HG03159 (cell line): Measurements from ENCODE around the gene C10orf143.
"Not testable (repeated sequence)": the region's sequence is repeated elsewhere in the genome, so short reads cannot be mapped to it uniquely, and the experiment has no call there.

Experiments
- ATAC-seq: cut with Tn5 transposase; IDR thresholded peaks from one replicate; pipeline ENCODE4 v1.9.1; 2021; ENCODE audit warnings: mild to moderate bottlenecking, moderate library complexity; ENCODE audit not compliant: unreplicated experiment

The C10orf143 gene

DNA sequence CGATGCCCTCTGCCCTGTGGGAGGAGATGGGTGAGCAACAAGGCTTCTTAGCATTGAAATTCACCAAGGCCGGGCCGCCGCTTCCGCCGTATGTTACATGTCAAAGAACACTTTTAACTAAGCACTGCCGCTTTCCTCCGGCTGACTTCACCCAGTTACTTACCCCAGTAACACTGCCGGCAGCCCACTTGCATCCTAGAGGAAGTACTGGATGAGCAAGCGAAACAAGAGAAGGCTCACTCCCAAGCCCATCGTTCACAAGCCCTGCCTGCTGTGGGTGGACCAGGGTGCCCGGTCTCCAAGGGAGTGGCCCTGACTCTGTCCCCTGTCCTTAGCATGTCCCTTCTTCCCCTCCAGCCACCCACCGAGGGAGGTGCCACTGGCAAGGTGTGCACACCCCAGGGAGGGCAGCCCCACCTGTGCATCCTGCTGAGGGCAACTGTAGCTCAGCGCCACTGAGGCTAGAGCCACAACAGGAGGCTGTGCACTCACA lies 73.4 kb downstream of the C10orf143 start:
- no peak for ATAC-seq

DNA sequence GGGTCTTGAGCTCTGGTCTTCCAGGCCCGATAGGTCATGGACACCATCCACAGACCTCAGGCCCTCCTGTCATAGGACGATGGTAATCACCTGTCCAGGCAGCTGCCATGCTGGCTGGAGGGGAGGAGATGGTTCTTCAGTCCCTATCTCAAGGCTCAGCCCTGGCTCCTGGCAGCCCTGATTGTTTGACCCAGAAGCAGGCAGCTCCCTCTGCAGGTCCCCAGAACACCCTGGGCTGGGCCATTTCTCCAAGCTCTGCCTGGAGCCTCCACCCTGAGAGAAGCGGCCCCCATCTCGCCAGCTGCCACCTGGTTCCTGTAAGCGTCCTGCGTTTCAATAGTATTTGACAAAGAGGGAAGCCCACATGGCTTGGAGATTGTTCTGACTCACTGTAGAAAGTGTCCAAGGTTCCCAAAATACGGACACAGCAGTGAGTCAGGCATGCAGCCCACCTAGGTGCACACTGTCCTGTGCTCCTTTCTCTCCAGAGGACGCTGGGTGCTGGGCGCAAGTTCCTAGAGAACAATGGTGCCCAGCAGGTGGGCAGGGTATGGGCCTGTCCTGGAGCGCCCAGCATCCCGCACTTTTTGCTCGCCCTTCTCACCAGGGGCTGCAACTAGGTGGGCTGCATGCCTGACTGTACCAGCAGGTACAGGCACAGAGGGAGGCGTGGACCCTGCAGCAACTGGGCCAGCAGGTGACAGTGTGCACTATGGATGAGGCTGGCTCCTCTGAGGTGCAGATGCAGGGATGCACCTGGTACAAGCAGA lies 74.1 kb downstream of the C10orf143 start:
- ATAC-seq, result no peak

DNA sequence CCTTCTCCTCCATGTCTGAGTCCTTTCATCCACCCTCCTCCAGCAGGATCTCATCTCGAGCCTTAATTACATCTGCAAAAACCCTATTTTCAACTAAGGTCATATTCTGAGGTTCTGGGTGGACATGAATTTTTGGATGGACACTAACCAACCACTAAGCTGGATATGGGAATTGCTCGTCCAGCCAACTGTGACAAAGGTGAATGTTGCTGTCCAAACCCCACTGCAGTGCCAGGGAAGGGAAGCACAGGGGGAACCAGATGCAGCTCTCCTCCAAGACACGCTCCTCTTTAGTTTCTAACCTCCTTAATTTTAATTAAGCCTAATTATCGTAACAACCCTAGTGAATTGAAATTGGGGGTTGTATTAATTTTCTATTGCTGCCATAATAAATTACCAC lies 81.4 kb downstream of the C10orf143 start:
- ATAC-seq, result no peak

DNA sequence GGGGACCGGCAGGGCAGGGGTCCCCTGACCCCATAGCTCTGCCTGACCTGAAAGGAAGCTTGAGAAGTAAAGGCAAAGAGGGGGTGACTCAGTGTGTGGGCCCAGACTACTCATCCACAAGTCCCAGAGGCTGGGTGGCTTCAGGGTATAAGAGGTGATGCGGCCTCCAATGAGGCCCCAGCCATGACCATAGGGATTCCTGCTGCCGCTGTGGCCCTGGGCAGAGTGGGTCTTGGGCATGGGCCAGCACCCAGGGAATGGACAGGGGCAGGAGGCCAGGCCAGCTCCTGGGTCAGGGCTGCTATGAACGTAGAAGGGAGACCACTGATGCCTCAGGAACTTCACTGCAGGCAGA lies 82.2 kb downstream of the C10orf143 start:
- ATAC-seq, result no peak

DNA sequence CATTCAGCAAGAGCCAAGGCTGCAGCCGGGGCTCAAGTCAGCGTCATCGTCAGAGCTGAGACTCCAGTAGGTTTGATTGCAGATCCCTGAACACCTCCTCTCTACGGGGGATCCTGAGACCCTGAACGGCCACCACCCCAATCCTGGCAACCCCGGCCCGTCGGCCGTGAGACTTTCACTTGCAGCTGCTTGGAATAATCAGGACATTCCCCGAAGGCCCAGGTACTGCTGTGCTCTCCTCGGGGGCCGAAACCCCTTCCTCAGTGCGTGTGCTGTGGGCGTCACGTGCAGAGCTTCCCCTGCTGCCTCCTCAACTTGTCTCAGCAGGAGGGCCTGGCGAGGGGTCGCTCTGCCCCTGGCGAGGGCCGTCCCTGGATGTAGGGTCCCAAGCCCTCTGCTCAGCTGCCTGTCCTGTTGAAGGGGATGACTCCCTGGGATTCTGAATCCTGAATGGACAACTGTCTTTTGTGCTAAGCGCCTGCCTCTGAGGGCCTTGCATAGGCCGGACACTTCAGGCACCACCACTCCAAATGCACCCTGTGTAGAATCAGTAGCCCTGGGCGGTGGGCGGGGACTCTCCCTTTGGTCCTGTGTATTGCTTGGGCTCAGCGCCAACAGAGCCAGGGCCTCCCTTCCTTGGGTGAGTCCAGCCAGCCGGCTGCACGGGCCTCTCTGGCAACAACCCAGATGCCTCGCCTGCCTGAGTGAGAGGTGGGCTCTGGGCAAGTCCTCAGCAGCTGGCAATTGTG lies 82.7 kb downstream of the C10orf143 start:
- no peak for ATAC-seq

DNA sequence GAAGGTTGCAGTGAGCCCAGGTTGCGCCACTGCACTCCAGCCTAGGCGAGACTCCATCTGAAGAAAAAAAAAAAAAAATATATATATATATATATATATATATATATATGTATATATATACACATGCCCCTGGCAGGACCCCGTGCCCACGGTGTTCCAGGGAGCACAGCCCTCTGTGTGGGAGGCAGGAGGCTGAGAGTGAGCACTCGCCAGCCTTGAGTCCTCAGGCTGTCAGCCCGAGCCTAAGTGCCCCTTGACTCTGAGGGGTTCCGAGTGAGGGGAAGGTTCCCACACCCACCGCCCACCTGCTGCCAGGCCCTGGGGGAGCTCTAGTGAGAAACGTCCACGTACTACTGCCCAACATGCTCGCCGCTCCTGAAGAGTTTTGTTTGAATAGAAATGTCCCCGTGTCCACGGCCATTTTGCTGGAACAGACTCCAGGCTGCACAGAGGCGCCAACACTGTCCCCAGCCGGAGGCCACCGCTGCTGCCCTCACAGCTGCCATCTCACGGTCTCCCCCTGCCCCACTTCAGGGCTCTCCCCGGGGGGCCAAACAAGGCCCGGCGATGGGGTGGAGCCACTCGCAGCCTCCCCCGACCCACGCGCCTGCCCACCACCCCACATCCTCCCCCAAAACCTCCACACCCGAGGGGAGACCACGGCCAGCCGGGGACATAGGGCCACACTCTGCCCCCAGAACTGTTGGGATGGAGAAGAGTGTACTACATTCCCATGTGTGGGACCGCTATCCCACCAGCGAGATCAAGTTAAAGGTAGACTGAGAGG lies 83.8 kb downstream of the C10orf143 start:
- no peak for ATAC-seq

DNA sequence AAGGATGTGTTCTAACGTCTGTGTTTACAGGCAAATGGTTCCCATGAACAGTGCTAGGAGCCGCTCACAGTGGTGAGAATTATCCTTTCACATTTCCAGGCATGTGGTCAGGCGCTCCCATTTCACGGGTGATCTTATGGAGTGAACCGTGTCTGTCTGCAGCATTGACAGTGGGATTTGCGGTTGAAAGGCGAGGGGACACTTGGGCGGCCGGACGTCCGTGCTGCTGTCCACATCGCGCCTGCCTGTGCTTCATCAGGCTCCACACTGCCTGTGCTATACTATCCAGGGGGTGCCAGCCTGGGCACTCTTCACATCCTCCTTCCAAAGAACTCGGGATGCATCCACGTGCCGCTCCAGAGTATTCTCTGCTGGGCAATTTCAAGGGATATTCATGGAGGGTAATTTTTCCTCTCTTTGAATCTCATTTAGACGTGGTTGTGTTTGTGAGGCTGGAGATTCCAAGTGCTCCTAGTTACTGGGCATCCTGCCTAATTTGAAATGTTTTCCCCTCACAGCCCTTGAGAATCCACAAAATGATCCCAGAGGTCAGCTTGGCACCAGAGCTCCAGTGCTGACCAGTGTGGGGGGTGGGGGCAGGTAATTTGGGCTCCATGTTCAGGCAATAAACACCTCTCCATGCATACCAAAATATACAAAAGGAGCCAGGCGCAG lies 84.7 kb downstream of the C10orf143 start:
- no peak for ATAC-seq

DNA sequence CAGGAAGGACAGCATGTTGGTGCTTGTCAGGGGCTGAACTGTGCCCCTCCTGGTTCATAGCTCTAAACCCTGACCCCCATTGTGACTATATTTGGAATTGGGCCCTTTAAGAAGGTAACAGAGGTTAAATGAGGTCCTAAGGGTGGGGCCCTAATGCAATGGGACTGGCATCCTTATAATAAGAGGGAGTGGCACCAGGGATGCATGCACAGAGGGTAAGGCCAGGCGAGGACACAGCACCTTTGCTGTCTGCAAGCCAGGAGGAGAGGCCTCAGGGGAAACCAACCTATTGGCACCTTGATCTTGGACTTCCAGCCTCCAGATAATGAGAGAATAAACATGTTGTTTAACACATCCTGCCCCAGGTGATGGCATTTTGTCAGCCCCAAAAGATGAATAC lies 85.3 kb downstream of the C10orf143 start:
- ATAC-seq, result no peak

DNA sequence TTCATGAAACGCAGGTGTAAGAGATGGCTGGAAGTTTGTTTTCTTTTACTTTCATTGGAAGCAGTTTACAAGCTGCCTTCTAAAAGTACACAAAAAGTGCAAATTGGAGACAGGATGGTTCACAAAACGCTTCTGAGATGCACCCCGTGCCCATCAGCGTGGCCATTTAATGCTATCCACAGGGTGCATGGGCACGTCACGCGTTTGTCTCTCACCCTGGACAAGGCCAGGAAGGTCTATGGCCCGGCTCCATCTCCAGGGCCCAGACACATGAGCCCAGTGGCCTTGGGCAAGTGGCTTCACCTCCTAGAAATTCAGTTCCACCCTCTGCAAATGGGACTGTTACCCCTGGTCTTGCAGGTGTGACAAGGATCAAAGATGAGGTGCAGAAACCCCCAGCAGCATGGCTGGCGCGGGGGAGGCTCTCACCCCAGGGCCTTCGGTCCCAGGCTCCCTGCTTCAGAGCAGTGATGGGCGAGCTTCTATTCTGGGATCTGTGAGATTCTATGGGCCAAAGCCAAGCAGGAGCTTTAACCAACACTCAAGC lies 85.8 kb downstream of the C10orf143 start:
- no peak for ATAC-seq

DNA sequence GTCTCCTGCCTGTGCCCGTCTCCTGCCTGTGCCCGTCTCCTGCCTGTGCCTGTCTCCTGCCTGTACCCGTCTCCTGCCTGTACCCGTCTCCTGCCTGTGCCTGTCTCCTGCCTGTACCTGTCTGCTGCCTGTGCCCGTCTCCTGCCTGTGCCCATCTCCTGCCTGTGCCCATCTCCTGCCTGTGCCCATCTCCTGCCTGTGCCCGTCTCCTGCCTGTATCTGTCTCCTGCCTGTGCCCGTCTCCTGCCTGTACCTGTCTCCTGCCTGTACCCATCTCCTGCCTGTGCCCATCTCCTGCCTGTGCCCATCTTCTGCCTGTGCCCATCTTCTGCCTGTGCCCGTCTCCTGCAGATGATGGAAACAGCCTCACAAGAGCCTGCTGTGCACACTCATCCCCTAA lies 86.3 kb downstream of the C10orf143 start:
- ATAC-seq, result not testable (repeated sequence)

DNA sequence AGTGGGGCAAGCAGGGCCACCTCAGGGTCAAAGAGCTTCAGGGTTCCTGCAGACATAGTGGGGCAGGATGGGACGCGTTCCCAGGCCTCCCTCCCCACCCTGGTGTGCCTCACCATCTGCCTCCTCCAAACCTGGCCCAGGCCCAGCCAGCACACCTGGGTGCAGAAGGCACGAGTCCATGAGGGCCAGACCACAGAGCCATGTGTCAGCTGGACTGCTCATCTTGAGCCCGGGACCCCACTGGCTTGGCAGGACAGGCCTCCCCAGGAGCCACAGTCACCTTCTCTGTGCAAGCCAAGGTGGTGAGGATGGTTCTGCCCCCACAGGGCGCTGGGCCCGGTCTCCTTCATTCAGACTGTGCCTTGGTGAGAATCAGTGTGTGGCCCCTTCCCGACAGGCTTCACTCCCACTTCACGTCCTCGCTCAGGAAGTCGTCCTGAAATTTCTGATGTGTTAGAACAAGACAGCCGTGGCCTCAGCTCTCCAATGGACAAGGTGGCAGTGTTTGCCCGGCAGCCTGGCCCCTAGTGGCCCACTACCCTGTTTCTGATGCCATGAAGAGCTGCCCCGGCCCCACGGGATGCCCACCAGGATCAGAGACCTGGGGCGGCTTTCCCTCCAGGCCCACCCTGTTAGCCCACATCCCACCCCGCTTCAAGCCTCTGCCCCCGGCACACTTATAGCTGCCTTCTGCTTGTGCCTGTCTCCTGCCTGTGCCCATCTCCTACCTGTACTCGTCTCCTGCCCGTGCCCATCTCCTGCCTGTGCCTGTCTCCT lies 87.0 kb downstream of the C10orf143 start:
- ATAC-seq, result no peak

DNA sequence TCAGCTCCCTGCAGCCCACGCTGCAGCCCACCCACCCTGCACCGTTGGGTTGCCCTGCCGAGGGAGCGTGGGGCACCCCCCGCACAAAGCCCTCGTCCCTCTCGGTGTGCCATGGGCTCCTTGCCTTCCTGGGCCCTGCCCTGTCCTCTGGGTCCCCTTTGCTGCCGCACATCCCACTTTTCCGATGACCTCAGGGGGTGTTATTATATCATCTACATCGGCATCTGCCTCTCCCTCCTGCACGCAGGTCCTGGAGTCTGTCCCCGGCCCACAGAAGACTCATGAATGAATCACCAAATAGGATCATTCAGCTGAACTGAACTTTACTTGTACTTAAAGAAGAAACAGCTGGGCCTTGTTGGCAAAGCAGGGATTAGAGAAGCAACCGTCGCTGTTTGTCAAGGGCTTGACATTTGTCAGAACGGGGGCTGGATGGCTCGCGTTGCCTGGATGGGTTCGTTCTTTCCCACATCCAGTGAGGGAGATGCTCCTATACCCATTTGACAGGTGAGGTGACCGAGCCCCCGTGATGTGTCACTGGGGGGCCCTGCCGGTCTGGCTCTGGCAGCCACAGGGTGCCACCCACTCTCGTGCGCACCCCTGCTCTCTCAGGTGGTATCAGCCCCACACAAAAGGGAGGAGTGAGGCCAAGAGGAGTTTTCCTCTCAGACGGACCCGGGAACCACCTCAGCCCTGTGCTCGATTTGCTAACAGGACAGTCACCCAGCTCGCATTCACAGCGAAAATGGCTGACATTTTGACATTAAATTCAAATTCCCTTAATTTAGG lies 87.9 kb downstream of the C10orf143 start:
- no peak for ATAC-seq

DNA sequence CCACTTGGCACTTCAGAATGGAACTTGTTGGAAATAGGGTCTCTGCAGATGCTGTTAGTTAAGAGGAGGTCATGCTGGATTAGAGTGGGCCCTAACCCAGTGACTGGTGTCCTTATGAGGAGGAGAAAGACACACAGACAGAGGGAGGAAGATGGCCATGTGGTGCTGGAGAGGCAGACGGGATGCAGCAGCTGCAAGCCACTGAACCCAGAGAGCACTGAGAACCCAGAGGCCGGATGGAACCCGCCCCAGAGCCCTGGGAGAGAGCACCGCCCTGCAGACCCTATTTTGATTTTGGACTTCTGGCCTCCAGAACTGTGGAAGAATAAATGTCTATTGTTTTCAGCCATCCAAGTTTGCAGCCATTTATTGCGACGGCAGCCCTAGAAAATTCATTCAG lies 88.5 kb downstream of the C10orf143 start:
- no peak for ATAC-seq

DNA sequence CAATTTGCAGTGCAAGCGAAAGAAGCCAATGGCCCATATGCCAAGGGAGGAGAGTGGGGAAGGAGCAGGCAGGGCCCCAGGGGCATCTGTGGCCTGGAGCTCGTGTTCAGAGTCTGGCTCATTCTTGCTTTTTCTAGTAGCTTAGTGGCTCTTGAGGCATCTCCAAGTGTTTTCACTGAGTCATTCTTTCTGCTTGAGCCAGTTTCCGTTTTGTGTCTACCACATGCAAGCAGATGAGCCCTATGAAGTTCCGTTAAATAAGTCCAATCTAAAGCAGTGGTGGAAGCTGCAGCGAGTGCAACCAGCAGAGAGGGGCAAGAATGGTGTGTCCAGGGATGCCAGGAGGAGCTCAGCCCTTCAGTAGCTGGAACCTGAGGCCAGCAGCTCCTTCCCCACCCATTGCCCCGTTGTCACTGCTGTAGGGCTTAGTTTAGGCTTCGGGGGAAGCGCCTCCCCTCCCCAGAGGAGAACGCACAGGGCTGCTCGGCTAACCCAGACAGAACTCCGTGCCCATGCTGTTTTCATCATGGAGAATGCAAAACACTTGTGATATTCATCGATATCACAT lies 89.2 kb downstream of the C10orf143 start:
- ATAC-seq, result no peak

DNA sequence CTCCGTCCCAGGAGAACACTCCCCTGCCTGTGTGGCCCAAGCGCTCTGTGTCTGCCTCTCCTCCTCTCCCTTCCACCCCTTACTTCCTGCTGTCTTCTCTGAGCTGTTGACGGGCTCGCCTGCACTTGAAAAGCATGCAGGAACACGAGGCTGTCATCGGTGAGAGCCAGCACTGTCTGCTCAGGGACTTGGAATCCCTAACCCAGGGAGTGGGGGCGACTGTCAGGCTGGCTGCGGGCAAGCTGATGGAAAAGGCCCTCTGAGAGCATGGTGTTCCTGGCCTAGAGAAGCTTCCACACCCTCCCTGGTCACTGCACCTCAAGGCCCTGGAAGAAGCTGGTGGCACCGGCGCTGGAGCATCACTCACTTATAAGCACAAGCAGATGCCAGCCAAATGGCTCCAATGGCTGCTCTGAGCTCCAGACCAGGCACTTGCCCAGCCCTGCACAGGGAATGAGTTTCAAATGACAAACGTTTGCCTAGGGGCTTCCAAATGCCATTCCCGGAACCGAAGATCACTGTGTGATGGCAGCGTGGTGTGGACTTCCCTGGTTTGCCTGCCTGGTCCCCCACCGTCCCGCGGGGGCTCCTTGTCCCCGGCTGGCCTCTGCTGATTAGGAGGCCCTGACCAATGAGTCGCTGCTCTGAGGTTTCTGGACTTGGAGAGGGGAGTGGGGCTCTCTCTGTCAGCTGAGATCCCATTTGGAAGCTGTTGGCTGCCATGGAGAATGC lies 89.8 kb downstream of the C10orf143 start:
- ATAC-seq, result no peak

DNA sequence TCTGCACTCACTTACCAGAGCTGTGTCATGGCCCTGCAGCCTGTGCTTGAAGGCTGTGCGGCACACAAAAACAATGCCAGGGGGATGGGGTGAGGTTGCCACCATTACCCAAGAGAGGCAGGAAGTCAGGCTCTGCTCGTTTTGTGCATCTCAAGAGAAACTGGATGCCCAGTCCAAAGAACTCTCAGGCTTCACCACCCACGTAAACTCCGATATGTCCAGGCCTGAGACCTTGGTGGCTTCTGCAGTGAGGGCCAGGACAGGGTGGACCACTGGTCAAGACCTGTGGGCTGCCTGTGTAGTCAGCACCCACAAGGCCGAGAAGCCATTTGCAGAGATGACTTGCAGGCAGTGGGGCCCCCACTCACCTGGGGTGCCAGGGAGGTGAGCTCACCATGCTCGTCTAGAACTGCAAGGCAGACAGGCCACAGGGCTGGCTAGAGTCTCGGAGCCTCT lies 91.9 kb downstream of the C10orf143 start:
- ATAC-seq, result no peak

DNA sequence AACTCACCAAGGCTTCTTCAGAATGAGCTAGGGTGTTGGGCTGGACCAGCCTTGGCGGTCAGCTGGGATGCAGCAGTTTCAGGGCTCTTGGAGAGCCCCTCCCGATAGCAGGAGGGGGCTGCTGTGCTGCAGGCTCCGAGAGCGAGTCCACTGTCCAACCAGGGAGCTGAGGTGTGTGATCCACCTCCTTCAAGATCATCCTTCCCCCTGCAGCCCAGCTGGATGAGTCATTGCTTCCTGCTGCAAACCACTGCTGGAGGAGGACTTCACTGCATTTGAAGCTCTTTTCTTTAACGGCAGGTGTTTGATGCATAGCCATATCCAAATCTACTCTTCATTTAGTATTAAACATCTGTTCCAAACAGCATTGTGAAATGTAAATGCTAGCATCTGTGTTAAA lies 92.4 kb downstream of the C10orf143 start:
- ATAC-seq, result no peak

DNA sequence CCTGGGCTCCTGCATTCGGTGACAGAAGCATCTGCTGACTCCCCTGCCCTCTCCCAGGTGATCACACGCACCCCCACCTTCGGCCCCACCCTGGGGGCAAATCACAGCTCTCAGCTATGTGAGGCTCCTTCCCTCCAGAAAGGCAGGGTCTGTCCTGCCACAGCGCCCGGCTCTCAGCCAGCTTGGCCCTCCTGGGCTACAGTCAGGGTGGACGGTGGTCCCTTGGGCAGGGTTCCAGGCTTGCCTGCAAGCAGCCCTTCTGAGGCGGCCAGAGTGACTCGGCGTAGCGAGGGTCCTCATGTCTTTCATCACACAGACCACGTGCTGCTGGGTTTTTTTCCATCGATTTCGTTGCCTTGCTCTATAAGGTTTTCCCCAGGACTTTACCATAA lies 93.0 kb downstream of the C10orf143 start:
- ATAC-seq, result no peak
